NCI-H1105 (cell line): ENCODE data around the gene LENG8.
A peak's percentile ranks its signal among the peaks of the same experiment; 100 is the strongest.

ENCODE experiments used
- DNase-seq: peaks from one replicate; lab custom pipeline; 2025; lab: John Stamatoyannopoulos, UW

LENG8 gene

DNA sequence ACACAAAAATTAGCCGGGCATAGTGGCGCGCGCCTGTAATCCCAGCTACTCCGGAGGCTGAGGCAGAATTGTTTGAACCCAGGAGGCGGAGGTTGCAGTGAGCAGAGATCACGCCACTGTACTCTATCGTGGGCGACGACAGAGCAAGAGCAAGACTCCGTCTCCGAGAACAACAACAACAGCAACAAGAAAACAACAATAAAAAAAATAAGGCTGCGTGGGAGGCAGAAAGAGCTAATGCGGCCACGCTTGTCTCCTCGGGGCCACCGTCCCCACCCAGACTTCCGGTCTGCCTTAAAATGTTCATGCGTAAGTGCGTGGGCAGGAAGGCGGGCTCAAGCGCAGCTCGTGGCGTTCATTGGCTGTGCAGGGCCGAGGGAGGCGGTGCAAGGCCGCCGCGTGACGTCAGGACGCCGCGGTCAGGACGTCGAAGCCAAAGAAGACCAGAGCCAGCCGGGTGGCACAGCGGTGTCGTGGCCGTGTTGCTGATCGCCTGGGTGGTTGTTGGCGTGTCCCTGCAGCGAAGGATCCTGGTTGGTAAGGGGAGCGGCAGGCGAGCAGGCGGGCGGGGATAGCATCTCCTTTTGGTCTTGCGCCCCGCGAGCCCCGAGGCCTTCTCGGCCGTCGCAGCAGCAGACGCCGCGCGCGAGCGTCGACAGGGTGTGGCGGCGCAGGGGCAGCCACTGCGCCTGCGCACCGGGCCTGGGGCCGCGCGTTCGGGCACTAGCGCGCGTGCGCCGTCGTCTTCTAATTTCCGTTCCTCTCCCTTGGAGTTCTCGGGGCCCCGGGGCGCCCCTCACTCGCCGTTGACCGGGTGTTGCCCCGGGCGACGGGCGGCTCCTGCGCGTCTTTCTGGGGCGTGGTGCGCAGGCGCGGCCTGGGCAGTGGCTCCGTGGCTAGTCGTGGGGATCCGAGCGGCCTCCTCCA, at the start of gene LENG8:
Gene LENG8, plus strand, starts transcription at position 426 of the 927 bp plus-strand sequence. CDS start 2,146 bp downstream, outside the sequence.
- peak; percentile 94 for DNase-seq

DNA sequence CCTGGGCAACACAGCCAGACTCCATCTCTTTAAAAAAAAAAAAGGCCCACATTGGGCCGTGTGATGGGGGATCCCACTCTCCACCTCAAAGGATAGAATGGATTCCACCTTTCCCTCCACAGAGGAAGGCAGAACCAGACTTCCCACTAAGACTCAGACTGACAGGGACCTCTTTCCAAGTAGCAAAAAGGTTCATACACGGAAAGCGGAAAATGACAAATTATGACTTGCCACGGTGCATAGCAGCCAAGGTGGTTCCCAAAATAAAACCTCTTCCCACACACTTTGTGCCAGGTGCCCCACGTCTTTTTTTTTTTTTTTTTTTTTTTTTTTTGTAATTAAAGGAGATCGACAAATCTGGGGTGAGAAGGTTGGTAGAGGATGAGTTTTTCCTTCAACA, 48.1 kb upstream of the LENG8 start:
- no peak for DNase-seq

DNA sequence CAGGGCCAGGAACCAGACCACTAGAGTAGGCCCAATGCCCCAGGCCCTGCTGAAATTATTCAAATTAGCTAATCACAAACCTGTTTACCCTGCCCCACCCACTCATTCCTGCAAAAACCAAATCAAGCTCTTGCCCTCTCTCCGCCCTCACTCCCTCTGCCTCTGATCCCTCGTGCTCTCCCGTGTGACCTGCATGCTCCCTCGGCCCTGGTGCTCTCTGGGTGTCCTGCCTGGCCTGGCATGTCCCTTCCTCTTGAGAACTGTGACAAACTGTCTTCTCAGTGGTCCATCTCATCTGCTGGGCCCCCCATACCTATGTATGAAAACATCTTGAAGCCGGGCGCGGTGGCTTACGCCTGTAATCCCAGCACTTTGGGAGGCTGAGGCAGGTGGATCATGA, 45.9 kb upstream of the LENG8 start:
- no peak for DNase-seq

DNA sequence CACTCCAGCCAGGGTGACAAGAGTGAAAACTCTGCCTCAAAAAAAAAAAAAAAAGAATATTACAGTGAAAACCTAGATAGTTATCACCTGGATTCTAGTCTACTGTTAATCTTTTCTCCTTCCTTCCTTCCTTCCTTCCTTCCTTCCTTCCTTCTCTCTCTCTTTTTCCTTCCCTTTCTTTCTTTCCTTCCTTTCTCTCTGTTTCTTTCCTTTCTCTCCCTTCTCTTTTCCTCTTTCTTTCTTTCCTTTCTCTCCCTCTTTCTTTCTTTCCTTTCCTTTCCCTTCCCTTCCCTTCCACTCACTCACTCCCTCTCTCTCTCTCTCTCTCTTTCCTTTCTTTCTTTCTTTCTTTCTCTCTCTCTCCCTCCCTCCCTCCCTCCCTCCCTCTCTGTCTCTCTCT, 43.4 kb upstream of the LENG8 start:
- DNase-seq = no peak

DNA sequence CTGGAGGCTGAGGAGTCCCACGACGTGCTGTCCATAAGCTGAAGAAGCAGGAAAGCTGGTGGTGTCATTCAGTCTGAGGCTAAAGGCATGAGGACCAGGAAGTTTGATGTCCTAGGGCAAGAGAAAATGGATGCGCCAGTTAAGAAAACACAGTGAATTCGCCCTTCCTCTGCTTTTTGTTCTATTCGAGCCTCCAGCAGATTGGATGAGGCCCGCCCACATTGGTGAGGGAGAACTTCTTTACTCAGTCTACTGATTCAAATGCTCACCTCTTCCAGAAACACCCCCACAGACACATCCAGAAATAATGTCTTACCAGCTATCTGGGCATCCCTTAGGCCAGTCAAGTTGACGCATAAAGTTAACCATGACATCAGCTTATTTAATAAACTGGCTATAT, 41.2 kb upstream of the LENG8 start:
- no peak for DNase-seq

DNA sequence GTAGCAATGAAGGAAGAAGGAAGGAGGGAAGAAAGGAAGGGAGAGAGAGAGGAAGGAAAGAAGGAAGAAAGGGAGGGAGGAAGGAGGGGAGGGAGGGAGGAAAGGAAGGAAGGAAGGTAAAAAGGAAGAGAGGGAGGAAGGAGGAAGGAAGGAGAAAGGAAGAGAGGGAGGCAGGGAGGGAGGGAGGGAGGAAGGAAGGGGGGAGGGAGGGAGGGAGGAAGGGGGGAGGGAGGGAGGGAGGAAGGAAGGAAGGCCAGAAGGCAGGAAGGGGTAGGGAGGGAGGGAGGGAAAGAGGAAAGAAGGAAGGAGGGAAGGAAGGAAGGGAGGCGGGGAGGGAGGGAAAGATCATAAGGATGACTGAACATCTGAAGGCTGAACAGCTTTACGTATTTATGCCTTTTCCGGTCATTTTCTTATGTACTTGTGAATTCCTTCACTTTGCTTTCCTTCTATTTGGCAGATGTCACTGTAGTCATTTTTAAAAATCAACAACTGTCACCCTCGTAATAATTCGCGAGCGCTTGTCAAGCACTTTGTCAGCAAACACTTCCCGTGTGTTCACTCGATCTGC, 40.5 kb upstream of the LENG8 start:
- no peak for DNase-seq

DNA sequence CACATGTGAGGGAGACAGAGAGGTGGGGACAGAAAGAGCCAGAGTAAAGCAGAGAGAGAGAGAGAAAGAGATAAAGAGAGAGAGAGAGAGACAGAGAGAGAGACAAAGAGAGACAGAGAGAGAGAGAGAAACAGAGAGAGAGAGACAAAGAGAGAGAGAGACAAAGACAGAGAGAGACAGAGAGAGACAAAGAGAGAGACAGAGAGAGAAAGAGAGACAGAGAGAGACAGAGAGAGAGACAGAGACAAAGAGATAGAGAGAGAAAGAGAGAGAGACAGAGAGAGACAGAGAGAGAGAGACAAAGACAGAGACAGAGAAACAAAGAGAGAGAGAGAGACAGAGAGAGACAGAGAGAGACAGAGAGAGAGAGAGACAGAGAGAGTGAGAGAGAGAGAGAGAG, 38.0 kb upstream of the LENG8 start:
- no peak for DNase-seq

DNA sequence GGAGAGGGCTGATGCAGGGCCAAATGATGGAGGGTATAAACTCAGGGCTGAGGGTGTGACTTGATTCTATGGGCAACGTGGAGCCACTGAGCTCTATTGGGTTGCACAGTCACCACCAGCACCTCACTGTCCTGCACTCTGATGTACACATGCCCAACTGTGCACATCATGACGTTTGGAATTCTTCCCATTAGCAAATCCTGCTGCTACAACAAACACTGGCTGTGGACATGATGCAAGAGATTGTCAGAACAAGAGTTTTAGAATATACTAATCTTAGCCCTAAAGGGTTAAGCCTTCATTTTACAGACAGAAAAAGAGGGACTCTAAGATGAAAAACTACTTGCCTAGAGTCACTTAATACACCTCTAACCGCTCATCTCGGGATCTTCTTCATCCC, 36.1 kb upstream of the LENG8 start:
- DNase-seq = no peak

DNA sequence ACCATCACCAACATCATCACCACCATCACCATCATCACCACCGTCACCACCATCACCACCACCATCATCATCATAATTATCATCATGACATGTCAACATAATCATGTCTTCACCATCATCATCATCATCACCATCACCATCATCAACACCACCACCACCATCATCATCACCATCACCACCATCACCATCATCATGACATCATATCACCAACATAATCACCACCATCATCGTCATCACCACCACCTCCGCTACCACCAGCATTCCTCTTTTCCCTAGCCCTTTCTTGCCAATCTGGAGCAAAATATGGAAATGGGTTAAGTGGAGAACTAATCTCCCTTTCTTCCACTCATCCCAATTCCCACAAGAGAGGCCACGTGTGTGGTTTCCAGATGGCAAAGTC, 34.8 kb upstream of the LENG8 start:
- no peak for DNase-seq

DNA sequence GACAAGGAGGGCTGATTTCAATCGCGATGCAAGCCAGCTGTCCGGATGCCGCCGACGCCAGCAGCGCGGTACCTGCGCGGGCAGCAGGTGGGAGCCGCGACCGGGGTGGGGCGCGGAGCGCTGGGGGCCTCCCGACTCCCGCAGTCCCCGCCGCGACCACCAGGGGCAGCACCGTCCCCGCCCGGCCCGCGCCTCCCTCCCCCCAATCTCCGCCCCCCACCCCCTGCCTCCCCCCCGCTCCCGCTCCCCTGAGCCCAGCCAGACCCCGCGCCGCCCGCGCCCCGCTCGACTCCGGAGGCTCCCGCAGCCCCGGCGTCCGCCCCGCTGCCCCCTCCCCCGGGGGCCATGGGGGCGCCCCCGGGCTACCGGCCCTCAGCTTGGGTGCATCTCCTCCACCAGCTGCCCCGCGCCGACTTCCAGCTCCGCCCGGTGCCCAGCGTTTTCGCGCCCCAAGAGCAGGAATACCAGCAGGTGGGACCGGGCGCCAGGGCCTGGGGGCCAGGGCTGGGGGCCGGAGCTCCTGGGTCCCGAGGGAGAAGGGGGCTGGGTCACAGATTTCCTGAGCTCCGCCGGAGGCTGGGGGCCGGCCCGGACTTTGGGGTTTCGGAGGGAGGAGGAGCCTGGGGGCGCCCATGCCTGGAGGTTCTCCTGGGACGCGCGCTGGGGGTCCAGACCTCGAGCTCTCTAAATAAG, 33.6 kb upstream of the LENG8 start, which contains the start of gene TTYH1:
Gene TTYH1, plus strand, starts transcription at position 257 of the 693 bp plus-strand sequence. Its CDS starts 89 bp downstream, at position 346.
- no peak for DNase-seq

DNA sequence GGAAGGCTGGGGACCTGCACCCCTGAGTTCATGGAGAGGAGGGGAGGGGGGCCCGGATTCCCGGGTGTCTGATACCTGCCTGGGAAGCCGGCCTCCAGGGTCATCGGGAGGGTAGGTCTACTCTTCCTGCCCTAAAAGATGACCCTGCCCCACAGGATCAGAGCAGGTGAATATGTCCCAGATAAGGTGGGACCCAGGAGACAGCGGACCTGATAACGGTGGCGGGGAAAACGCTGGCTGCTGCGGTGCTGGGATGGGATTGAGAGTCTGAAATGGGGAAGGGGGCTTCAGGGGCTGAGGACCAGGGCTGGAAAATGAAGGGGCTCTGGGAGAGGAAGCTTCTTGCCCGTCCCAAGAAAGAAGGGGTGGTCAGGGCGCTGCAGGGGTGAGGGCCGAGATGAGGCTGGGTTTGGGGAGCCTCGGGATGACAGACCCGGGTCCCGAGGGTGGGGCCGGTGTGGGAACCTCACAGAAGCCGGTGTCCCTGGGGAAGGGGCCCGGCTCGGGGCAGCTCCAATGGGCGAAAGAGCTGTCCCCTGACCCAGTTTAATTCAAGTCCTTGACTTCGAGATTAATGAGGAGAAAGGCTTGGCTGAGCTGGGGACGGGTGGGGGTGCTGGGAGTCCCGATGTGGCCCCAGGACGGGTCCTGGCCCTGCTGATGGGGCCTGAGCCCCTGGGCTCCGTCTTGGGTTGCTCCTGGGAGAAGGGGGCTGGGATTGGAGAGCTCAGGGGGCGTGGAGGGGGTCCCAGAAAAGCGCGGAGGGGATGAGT, 32.9 kb upstream of the LENG8 start:
- no peak for DNase-seq

DNA sequence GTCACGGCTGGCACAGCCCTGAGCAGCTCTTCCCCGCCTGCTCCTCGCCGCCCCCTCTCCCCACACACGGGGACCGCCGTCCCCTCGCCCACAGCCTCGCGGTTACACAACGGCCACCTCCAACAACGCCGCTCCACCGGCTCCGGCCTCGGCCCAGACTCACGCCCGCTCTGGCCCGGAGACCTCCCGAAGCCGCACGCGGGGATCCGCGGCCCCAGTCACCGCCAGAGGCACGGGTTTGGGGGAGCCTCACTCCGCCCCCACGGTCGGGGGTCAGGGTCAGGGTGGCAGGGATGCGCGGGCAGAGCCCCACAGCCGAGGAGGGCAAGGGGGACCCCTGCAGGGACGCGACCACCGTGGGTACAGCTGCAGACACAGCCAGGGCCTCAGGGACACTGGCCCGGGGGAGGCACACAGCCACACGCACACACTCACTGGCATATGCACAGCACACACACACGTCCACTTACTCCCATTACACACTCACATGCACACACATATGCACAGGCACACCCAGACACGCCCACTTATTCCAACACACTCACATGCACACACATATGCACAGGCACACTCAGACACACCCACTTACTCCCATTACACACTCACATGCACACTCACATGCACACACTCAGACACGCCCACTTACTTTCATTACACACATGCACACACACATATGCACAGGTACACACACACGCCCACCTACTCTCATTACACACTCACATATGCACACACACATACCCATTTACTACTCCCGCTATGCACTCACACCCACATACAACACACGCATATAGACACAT, 32.1 kb upstream of the LENG8 start:
- DNase-seq = no peak

DNA sequence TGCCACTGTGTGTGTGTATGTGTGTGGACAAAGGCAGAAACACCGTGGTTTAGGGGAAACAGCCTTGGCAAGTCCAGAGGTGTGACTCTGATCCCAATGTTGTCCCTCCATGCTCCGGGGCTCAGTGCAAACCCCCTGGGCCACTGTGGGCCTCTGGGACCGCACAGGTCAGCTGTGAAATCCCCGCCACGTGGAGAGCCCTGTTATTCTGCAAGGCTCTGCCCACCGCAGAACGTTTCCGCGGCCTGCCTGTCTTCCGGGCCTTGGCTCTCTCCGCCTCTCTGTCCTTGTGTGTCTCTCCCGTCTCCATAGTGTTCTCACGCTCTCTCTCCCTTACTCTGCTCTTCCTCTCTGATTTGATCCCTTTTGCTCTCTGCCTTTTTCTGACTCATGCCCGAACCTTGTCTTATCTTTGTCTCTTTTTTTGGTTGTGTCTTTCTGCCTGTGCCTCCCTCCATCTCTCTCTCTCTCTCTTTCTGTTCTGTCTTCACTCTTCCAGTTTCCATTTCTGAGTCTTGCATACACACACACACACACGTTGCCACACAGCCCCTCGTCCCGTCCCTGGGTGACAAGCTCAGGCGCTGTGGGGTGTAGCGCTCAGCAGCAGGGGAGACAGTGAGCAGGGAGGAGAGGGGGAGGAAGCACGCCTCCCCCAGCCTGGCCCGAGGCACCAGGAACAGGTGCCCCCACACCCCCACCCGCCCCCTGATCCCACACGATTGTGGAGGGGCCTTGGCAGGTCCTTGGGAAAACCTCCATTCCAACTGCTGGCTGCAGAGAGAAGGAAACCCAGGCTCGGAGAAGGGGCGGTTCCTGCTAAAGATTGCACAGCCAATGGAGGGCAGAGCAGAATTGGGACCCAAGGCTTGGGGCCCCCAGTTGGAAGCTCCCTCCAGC, 30.7 kb upstream of the LENG8 start:
- no peak for DNase-seq

DNA sequence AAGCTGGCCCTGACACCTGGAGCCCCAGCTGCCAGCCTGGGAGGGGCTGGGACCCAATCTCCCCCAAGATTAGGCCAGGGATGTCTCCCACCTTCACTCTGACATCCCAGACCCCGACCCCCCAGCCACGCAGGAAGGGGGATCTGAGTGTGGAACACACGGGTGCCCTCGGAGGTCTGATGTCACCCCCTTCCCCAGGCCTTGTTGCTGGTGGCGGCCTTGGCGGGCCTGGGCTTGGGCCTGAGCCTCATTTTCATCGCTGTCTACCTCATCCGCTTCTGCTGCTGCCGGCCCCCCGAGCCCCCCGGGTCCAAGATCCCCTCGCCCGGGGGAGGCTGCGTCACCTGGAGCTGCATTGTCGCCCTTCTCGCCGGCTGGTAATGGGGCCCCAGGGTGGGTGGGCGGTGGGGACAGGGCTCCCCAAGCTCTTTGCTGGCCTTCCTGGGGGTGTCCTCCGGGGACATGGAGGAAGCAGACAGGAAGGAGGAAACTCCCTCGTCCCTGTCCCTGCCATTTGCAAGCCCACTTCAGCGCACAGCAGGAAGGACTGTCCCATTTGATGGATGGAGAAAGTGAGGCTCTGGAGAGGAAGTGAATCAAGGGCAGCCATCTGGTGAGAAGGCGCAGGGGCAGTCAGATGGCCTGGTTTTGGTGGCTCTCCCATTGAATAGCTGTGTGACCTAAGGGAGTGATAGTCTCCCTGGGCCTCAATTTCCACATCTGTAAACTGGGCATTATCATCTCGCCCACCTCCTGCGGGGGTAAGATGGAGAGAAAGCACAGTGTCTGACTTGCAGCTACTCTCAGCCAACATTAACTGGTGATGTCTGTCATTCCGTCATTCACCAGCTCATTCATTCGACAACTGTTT, 29.8 kb upstream of the LENG8 start:
- DNase-seq = no peak

DNA sequence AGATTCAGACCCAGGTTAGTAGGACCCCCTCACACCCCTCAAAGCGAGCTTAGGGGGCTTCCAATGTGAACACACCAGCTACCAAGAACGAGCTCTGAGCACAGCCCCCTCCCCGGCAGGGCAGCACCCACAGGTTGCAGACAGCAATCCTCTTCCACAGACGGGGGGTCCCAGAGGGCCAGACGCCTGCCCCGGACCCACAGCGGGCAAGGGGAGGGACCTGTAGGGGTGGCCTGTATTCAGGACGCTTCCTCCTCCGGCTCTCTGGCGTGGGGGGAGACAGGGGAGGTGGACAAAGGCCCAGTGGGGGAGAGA, 29.0 kb upstream of the LENG8 start:
- no peak for DNase-seq

DNA sequence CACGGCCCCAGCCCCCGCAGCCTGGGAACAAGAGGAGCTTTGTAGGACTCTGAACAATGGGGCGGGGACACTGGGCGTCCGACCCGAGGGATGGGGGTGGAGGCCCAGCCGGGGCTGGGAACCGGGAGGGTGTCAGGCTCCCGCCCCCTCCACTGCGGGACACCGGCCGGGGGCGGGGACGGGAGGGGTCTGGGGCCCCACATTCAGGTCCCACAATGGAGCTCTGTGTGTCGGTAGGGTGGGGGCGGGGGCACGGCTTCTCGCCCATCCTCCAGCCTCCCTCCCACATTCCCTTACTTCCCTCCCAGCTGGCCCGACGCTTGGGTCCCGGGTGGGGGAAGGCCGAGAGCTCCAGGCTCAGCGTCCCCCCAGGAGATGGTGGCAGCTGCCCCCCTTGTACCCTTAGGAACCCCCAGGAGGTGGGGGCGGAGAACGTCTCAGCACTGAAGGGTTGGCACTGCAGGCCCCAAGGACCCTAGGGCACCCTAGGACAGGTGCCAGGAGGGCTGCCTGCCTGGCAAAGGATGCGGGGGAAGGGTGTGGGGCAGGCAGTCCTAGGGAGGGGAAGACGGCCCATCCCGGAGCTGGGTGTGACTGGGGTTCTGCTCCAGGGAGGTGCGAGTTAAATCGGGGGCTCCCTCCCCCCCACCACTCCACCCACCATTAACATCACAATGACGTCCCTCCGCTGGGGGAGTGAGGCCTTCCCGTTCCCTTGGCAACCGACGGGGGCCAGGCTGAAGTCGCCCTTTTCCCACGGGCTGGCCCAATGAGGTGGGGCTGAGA, 28.4 kb upstream of the LENG8 start:
- no peak for DNase-seq

DNA sequence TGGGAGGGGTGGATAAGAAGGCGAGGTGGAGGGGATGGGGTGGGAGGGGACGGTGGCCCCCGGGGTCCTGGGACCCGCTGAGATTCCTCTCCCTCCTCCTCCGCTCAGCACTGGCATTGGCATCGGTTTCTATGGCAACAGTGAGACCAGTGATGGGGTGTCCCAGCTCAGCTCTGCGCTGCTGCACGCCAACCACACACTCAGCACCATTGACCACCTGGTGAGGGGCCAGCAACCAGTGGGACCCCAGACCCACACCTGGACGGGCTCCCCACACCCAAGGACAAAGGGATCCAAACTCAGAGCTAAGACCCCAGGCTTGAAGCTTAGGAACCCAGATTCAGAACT, 27.9 kb upstream of the LENG8 start:
- DNase-seq = no peak

DNA sequence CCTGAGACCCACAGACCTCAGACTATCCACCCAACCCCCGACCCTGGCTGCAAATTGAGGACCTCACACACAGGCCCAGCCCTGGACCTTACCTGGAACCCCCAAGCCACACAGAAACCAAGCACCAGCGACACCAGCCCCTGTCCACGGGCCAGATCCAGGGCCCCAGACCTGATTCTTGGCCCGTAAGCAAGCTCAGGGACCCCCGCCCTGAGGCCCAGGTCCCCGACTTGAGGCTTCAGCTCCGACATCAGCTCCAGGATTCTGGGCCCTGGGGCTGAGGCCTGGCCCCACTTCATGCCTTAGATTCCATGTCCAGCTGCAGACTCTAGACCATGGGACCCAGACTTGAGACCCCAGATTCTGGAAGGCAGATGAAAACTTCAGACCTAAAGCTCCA, 27.5 kb upstream of the LENG8 start:
- no peak for DNase-seq

DNA sequence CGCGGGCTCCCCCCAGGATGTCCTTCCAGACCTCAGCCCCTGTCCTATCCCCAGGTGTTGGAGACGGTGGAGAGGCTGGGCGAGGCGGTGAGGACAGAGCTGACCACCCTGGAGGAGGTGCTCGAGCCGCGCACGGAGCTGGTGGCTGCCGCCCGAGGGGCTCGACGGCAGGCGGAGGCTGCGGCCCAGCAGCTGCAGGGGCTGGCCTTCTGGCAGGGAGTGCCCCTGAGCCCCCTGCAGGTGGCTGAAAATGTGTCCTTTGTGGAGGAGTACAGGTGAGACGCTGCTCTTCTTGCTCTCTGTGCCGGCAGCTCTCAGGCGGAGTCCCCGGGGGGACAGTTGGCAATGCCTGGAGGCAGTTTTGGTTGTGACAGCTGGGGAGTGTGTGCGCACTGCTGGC, 26.9 kb upstream of the LENG8 start:
- DNase-seq = no peak
